NCI-H446 treated with DMSO at 0.1 percent for 48 hours (cell line): ENCODE results near the gene DHRS3.
A peak's percentile ranks its signal among the peaks of the same experiment; 100 is the strongest.
"Not testable (repeated sequence)": the region's sequence is repeated elsewhere in the genome, so short reads cannot be mapped to it uniquely, and the experiment has no call there.

Source experiments
- DNase-seq: peaks from one replicate; lab custom pipeline; 2025; lab: John Stamatoyannopoulos, UW

Gene DHRS3, protein sequence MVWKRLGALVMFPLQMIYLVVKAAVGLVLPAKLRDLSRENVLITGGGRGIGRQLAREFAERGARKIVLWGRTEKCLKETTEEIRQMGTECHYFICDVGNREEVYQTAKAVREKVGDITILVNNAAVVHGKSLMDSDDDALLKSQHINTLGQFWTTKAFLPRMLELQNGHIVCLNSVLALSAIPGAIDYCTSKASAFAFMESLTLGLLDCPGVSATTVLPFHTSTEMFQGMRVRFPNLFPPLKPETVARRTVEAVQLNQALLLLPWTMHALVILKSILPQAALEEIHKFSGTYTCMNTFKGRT

DNA sequence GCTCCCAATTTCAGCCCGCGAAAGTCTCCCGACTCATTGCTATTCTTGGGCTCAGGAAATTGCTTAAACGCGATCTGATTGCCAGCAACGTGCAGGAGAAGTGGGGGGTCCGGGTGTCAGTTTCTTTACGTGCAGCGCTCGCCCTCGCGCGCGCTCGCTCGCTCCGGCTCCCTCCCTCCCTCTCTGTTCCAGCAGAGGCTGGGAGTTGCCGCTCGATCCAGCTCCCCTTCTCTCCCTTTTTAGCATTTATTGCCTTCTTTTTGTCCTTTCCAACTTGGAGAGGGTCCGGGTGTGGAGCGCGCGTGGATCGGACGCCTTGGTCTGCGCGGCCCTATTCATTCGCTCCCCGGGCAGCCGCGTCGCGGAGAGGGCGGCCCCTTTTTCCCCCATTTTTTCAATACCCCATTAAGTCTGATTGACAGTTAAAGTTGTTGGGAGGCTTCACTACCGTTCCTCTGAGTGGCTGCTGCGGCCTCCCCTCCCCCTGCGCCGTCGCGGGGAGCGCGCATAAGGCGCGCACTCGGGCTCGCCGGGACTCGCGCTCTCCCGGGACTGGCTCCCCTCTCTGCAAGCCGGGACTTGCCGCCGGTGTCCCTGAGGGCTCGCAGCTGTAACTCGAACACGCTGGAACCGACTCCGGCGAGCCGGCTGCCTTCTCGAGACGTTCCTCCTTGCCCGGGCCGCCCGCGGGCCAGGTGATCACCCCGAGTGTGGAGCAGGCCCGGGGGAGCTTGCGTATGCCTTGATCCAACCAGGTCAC lies at the start of gene DHRS3:
TSS of gene DHRS3 (minus strand) at position 310 of the 760 bp plus-strand sequence. CDS start 862 bp downstream, outside the sequence.
- no peak for DNase-seq

DNA sequence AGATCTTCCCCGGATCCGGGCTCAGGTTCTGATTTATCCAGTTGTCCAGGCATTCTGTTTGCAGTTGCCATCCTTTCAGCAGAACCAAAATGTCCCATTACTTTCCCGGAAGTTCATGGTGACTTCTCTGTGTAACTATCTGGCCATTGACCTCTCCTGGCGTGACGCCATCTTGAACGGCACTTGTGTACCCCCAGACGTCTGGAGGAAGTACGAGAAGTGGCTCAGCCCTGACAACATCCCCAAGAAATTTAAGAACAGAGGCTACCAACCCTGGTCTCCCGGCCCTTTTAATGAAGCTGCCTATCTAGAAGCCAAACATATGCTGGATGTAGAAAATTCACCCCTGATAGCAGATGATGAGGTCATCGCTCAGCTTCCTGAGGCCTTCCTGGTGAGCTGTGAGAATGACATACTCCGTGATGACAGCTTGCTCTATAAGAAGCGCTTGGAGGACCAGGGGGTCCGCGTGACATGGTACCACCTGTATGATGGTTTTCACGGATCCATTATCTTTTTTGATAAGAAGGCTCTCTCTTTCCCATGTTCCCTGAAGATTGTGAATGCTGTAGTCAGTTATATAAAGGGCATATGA lies 48.2 kb upstream of the DHRS3 start:
- DNase-seq = no peak

- DNase-seq = no peak
Observed at GRCh38 chr1:12665511-12665910, 47.5 kb upstream of the DHRS3 start.

GRCh38 chr1:12662556-12662955 lies 44.5 kb upstream of the DHRS3 start:
- no peak for DNase-seq

DNA sequence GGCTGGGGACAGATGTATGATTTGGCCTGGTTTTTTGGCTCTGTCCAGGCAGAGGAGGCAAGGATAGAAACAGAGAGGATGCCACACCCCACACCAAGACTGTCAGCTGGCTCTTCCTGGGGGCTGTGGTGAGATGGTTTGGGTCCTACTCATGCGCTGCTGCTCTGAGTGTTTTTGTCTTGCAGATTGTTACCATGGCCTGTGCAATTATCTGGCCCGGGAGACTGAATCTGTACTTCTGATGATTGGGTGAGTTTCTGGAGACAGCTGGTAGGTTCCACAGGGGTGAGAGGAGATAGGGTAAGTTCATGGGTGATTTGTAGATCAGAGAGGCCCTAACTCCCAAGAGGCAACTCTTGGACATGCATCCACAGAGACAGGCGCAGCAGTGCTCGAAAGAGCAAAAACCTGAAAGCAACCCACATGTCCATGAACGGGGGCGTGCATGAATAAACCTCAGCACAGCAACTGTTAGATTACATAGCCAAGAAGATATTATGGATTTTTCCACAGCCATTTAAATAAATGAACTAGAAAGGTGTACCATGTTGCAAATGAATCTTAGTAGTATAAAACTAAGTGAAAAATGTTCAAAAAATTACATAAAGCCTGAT lies 43.7 kb upstream of the DHRS3 start:
- DNase-seq = no peak

GRCh38 chr1:12658531-12659453 lies 40.8 kb upstream of the DHRS3 start:
- peak; percentile 40 for DNase-seq

DNA sequence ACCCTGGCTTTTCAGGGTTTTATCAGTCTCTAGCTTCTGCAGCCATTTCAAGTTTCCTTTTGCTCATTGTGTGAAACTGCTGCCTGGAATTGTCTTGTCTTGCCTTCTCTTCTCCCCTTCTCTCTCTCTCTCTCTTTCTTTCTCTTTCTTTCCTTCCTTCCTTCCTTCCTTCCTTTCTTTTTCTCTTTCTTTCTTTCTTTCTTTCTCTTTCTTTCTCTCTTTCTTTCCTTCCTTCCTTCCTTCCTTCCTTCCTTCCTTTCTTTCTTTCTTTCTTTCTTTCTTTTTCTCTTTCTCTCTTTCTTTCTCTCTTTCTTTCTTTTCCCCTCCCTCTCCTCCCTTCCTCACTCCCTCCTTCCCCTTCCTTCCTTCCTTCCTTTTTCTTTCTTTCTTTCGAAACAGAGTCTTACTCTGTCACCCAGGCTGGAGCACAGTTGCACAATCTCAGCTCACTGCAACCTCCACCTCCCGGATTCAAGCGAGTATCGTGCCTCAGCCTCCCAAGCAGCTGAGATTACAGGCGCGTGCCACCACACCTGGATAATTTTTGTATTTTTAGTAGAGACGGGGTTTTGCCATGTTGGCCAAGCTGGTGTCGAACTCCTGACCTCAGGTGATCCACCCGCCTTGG lies 40.0 kb upstream of the DHRS3 start:
- not testable (repeated sequence) for DNase-seq

DNA sequence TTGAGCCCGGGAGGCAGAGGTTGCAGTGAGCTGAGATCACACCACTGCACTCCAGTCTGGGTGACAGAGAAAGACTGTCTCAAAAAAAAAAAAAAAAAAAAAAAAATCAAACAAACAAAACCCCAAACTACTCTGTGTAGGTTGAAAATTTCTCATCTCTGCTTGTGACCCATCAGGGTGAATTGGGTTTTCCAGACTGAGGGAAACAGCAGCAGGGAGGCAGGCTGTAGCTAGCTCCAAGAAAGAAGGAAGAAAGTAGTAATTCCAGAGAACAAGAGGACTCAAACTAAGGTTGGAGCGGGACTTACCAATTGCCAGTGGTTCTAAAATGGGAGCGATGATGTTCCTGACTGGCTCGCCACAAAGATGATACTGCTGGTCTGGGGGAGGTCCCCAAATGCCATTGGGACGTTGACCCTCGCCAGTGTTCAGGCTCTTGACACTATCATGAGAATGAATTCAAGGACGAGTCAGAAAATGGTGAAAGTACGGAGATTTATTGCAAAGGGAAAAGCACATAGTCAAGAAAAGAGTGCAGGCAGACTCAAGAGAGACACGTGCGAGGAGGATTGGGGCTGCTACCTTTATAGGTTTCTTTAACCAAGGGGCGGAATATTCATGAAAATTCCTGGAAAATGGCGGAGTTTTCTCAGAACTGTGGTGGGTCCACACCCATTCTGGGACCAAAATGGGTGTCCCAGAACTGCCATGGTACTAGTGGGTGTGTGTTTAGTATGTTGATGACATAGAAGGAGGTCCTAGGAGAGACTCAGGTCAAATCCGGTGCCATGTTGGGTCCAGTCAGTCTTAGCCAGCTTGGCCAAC lies 39.3 kb upstream of the DHRS3 start:
- DNase-seq = no peak

DNA sequence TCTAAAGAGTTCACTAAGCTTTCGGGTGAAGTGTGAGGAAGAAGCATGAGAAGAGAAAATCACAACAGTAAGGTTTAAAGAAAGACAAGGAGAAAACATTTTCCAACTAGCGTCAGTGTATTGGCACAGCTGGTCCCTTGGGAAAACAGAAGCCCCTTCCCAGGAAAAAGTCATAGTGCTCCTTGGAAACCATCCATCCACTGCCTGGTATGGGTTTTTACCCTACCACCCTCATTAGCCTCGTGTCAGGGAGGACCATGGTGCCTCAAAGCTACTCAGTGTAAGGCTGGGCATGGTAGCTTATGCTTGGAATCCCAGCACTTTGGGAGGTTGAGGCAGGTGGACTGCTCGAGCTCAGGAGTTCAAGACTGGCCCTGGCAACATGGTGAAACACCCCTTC lies 38.6 kb upstream of the DHRS3 start:
- no peak for DNase-seq

GRCh38 chr1:12654657-12655056 lies 36.6 kb upstream of the DHRS3 start:
- no peak for DNase-seq

DNA sequence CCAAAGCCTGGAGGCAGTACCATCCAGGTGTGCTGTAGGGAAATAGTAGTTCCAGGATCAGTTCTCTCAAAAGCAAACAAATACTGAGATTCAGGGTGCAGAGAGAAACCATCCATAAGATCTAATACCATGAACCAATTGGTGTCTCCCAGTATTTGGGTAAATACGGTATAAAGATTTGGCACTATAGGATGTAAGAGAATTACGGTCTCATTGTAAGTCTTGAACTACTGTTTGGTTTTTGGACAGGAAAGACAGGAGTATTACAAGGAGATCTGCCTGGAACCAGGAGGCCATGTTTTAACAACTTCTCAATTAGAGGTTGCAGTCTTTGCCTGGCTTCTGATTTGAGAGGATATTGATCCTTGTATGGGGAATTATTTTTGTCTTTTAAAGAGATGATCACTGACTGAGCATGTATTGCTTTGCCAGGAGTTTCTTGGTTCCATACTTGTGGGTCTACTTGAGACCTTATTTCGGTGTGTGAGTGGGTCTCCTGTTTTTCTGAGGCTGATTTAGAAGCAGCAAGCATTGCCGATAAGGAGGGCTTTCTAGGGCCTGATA lies 36.1 kb upstream of the DHRS3 start:
- DNase-seq = no peak

GRCh38 chr1:12649971-12650421 lies 32.0 kb upstream of the DHRS3 start:
- no peak for DNase-seq

DNA sequence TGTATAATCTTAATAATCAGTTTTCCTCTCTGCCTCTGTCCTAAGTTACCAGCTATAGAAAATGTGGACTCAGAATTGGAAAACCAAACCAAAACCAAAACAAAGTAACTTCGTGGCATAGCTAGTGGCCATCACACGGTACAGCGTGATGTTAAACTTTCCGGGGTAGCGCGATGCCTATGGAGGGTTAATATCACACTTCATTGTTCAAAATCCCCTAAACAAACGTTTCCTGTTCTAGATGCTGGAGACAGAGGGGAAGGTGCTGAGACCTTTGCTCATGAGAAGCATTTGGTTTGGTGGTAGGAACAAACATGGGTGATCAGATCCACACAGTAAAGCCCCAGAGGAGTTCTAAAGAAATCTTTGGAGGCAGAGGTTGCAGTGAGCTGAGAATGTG lies 30.7 kb upstream of the DHRS3 start:
- DNase-seq = no peak

DNA sequence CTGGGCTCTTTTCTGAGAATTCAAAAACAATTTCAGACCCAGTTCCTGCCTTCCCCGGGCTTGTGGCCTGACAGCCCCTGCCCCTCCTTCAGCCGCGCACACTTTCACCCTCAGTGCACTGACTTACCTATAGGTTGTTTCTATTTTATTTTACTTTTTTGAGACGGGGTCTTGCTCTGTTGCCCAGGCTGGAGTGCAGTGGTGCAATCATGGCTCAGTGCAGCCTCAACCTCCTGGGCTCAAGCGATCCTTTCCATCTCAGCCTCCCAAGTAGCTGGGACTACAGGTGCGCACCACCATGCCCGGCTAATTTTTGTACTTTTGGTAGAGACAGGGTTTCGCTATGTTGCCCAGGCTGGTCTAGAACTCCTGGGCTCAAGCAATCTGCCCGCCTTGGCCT lies 27.4 kb upstream of the DHRS3 start:
- not testable (repeated sequence) for DNase-seq

- no peak for DNase-seq
Observed at GRCh38 chr1:12644829-12645228, 26.8 kb upstream of the DHRS3 start.

GRCh38 chr1:12644237-12644636 lies 26.2 kb upstream of the DHRS3 start:
- DNase-seq = no peak

GRCh38 chr1:12643785-12644184 lies 25.8 kb upstream of the DHRS3 start, which contains the start of gene AADACL4:
TSS of gene AADACL4 (plus strand) at chr1:12644085. CDS start at chr1:12644547, 462 bp downstream.
- no peak for DNase-seq

DNA sequence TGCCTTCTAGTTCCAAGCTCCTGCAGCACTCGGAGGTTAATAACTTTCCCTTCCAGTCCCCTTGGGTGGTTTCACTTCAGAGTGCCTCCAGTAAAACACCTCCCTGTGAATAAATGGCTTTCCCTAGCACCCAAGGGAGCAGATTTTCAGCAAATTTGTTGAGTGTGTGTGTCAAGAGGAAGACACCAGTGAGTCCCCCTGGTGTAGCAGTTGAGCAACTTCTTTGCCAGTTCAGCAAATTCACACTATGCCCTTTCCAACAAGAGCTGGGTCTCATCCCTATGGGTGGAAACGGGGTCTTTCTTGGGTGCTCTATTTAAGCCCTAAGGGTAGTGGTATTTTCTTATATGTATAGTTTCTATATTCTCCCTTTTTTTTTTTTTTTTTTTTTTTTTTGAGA lies 25.1 kb upstream of the DHRS3 start:
- DNase-seq = no peak

DNA sequence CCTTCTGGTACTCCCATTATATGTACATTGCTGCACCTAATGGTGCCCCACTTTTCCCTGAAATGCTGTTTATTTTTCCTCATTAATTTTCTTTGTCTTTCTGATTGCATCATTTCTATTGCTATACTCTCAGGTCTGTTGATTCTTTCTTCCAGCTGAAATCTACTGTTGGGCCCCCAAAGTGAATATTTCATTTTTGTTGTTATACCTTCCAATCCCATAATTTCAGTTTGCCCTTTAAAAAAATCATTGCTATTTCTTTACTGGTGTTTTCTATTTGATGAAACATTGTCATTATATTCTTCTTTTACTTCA lies 22.9 kb upstream of the DHRS3 start:
- no peak for DNase-seq
